Endothelial cell of umbilical vein (primary cell): ENCODE measurements around the gene MOK. TPM values are rescaled to one million over a fixed set of nuclear protein-coding genes. Genes with fewer than 3 reads are reported as not detected.

Experiments
- BruUV-seq: library from RNA; stranded (reverse); fragments of 400-500 nt; replicated peaks from 2 replicates; lab custom pipeline; 2021; lab: Mats Ljungman, UMichigan
- CTCF ChIA-PET: fragments of 300-600, 350-600 bp; sonication (Branson Sonifier 250); formaldehyde crosslinking; loops from one replicate; lab custom pipeline; 2021; ENCODE audit warnings: antibody characterized with exemption, inconsistent platforms; lab: Charles Lee
- POLR2A ChIA-PET: fragments of 300-600, 350-600 bp; sonication (Branson Sonifier 250); formaldehyde crosslinking; loops from one replicate; lab custom pipeline; 2021; ENCODE audit warnings: antibody characterized with exemption, inconsistent platforms; lab: Charles Lee
- DNase-seq: peaks from one replicate; pipeline ENCODE4 v3.0.0-alpha.2; 2011; ENCODE audit warnings: low read depth, low spot score
- FAIRE-seq: peaks from 2 replicates; lab custom pipeline; 2011; peaks lifted over from hg19 to GRCh38; lab: Jason Lieb, UNC
- H2AFZ ChIP-seq: 2 replicates; pipeline ENCODE4 v1.6.0; 2012; ENCODE audit warnings: low read depth, low read length, control low read depth, inconsistent platforms
- H3K27ac ChIP-seq: 2 replicates; pipeline ENCODE4 v1.5.1; 2011; ENCODE audit warnings: low read depth, mild to moderate bottlenecking, control low read depth, low read length, moderate library complexity; ENCODE audit not compliant: insufficient read depth
- H3K27me3 ChIP-seq, 2 experiments: 2 replicates each; pipeline versions ENCODE4 v1.6.0 to v1.6.1; 2011; ENCODE audit warnings: low read length in 2 of 2, mixed read lengths in 1 of 2; ENCODE audit not compliant: control insufficient read depth in 2 of 2, insufficient read depth in 2 of 2
- H3K36me3 ChIP-seq, 2 experiments: 2 replicates in 1 of 2; 3 replicates in 1 of 2; pipeline ENCODE4 v1.5.1; 2011; ENCODE audit warnings: low read length in 2 of 2, mild to moderate bottlenecking in 1 of 2, moderate library complexity in 1 of 2; ENCODE audit not compliant: control insufficient read depth in 2 of 2, insufficient read depth in 2 of 2; ENCODE audit errors: extremely low read depth in 1 of 2
- H3K4me1 ChIP-seq: 3 replicates; pipeline ENCODE4 v1.5.1; 2011; ENCODE audit warnings: mild to moderate bottlenecking, low read length; ENCODE audit not compliant: control insufficient read depth, insufficient read depth; ENCODE audit errors: extremely low read depth
- H3K4me2 ChIP-seq: 2 replicates; pipeline ENCODE4 v1.6.1; 2011; ENCODE audit warnings: low read length, control low read depth, mixed read lengths; ENCODE audit not compliant: insufficient read depth
- H3K4me3 ChIP-seq, 3 experiments: fragments of 200-600 bp in 1 of 3; sonication (generic), shearing (Covaris generic) in 1 of 3; replicated peaks in 1 of 3; 2 replicates each; pipeline ENCODE4 v1.5.1; 2011 to 2016; ENCODE audit warnings: control low read depth in 3 of 3, low read length in 3 of 3, mild to moderate bottlenecking in 2 of 3, inconsistent platforms in 1 of 3, low read depth in 1 of 3, moderate library complexity in 1 of 3; ENCODE audit not compliant: insufficient read depth in 1 of 3
- H3K79me2 ChIP-seq: 2 replicates; pipeline ENCODE4 v1.6.0; 2012; ENCODE audit warnings: low read length, inconsistent platforms; ENCODE audit not compliant: control insufficient read depth, insufficient read depth
- H3K9ac ChIP-seq: replicated peaks from 2 replicates; pipeline ENCODE3; 2011; ENCODE audit warnings: low read length, control low read depth; ENCODE audit not compliant: insufficient read depth; ENCODE audit errors: extremely low read depth
- H3K9me1 ChIP-seq: replicated peaks from 3 replicates; pipeline ENCODE4 v1.6.0; 2011; ENCODE audit warnings: mild to moderate bottlenecking, low read length; ENCODE audit not compliant: control insufficient read depth, insufficient read depth; ENCODE audit errors: extremely low read depth
- H3K9me3 ChIP-seq: replicated peaks from 2 replicates; pipeline ENCODE4 v1.5.1; 2012; ENCODE audit warnings: low read length, inconsistent platforms; ENCODE audit not compliant: control insufficient read depth, insufficient read depth
- H4K20me1 ChIP-seq: replicated peaks from 2 replicates; pipeline ENCODE3; 2011; ENCODE audit warnings: mild to moderate bottlenecking, low read length; ENCODE audit not compliant: control insufficient read depth, insufficient read depth; ENCODE audit errors: extremely low read depth
- EZH2 ChIP-seq: IDR thresholded peaks from 2 replicates; pipeline ENCODE4 v1.6.1; 2012; ENCODE audit warnings: borderline replicate concordance, low read depth, mild to moderate bottlenecking, moderate library complexity, low read length, inconsistent platforms; ENCODE audit not compliant: severe bottlenecking
- FOS ChIP-seq: IDR thresholded peaks from 2 replicates; pipeline ENCODE4 v1.6.1; 2011; ENCODE audit warnings: mild to moderate bottlenecking, low read length, moderate library complexity, borderline replicate concordance; ENCODE audit not compliant: insufficient read depth
- GATA2 ChIP-seq: IDR thresholded peaks from 2 replicates; pipeline ENCODE4 v1.7.0; 2011; ENCODE audit warnings: low read depth, mild to moderate bottlenecking, moderate library complexity, mixed read lengths, low read length; ENCODE audit not compliant: insufficient read length, insufficient read depth
- JUN ChIP-seq: IDR thresholded peaks from 2 replicates; pipeline ENCODE4 v1.6.1; 2011; ENCODE audit warnings: borderline replicate concordance, low read depth; ENCODE audit not compliant: insufficient read length, insufficient read depth
- MYC ChIP-seq: IDR thresholded peaks from one replicate; pipeline ENCODE4 v1.6.1; 2011; ENCODE audit warnings: mild to moderate bottlenecking, low read depth, low read length
- POLR2A ChIP-seq: IDR thresholded peaks from 2 replicates; pipeline ENCODE4 v1.6.1; 2012; ENCODE audit warnings: low read depth, mild to moderate bottlenecking, control low read depth, low read length
- POLR2AphosphoS5 ChIP-seq: IDR thresholded peaks from 2 replicates; pipeline ENCODE4 v1.6.1; 2012; ENCODE audit warnings: low read depth, mild to moderate bottlenecking, control low read depth, low read length, moderate library complexity; ENCODE audit not compliant: insufficient read depth
- dilution Hi-C: fragments of 300-500 bp; cut with MboI; formaldehyde crosslinking; loops from one replicate; pipeline ENCODE4 v1.15.0; 2019; ENCODE audit warnings: low sequenced_read_pairs; ENCODE audit not compliant: extremely low pct_ligation_motif_present
- intact Hi-C: fragments of 100-400 bp; cut with micrococcal nuclease; formaldehyde crosslinking; loops from one replicate; pipeline ENCODE4 v1.10.0; 2022
- polyA plus RNA-seq, 4 experiments: library from polyadenylated mRNA; depleted of rRNA in 3 of 4; stranded (reverse) in 3 of 4; unstranded in 1 of 4; fragments of >200 nt; gene quantifications; 2 replicates each; pipeline versions ENCODE4 v1.2.1 to v1.2.3, GENCODE V29; 2011 to 2012; ENCODE audit warnings: missing spikeins in 1 of 4
- total RNA-seq: library from RNA; stranded (reverse); gene quantifications from 2 replicates; pipeline ENCODE4 v1.2.3, GENCODE V29; 2021
- TF ChIP-seq, protein P1 (sequence below), 2 donors: IDR thresholded peaks; 1 replicate in 1 of 2; 2 replicates in 1 of 2; pipeline ENCODE4 v1.5.1; 2011; ENCODE audit warnings: low read length in 2 of 2, mild to moderate bottlenecking in 2 of 2, moderate library complexity in 2 of 2, control low read depth in 1 of 2, inconsistent platforms in 1 of 2, low read depth in 1 of 2; ENCODE audit not compliant: insufficient read depth in 1 of 2; ENCODE audit errors: extremely low read depth in 1 of 2
- TF ChIP-seq, protein P2 (sequence below): IDR thresholded peaks from 2 replicates; pipeline ENCODE4 v1.6.1; 2011; ENCODE audit not compliant: insufficient read depth, insufficient read length

Gene MOK
- total and polyA plus RNA-seq, 2 donors (not counting 3 experiments of a cell fraction or from before 2014, with no cell fraction given), result 6.1 to 8.6 TPM

DNA sequence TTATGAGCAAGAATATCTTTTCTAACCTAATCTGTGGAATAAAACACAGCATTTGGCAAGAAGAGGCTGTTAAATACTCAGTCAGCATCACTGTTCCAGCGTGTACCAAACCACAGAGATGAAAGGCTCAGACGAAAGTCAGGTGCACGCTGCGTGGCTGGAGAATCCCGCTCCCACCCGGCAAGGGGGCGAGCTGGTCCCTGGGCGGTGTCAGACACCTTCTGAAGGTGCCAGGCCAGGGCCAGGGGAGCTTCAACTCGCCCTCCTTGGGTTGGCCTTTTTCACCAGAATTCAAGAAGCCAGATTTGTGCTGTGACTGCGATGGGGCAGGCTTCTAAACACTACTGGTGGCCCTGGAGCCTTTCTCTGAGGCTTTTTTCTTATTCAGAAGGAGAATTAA, 92.1 kb downstream of the MOK start:
- H3K4me1 ChIP-seq, result no peaks in the 10 kb centered on the region
- dilution Hi-C loops, result no loop called here
- no peaks in the 10 kb centered on the region for H3K79me2 ChIP-seq
- no TSS peak for BruUV-seq
- no peak overlapping the region for H3K9ac ChIP-seq
- TF ChIP-seq FOS, result no peak
- TF ChIP-seq POLR2A, result no peak
- TF ChIP-seq EZH2, result no peak
- TF ChIP-seq, protein P1, sequence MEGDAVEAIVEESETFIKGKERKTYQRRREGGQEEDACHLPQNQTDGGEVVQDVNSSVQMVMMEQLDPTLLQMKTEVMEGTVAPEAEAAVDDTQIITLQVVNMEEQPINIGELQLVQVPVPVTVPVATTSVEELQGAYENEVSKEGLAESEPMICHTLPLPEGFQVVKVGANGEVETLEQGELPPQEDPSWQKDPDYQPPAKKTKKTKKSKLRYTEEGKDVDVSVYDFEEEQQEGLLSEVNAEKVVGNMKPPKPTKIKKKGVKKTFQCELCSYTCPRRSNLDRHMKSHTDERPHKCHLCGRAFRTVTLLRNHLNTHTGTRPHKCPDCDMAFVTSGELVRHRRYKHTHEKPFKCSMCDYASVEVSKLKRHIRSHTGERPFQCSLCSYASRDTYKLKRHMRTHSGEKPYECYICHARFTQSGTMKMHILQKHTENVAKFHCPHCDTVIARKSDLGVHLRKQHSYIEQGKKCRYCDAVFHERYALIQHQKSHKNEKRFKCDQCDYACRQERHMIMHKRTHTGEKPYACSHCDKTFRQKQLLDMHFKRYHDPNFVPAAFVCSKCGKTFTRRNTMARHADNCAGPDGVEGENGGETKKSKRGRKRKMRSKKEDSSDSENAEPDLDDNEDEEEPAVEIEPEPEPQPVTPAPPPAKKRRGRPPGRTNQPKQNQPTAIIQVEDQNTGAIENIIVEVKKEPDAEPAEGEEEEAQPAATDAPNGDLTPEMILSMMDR (IDR thresholded peaks at IDR 0.05; ENCODE audit: extremely low read depth in 1 of 2, insufficient read depth in 1 of 2, low read depth in 1 of 2, low read length in 2 of 2), result no peak
- TF ChIP-seq MYC, result no peak
- TF ChIP-seq POLR2AphosphoS5, result no peak
- TF ChIP-seq GATA2, result no peak
- no peak for TF ChIP-seq JUN
- TF ChIP-seq, protein P2, sequence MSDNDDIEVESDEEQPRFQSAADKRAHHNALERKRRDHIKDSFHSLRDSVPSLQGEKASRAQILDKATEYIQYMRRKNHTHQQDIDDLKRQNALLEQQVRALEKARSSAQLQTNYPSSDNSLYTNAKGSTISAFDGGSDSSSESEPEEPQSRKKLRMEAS, result no peak
- no peak overlapping the region for H2AFZ ChIP-seq
- H3K27ac ChIP-seq, result no peak overlapping the region
- H3K36me3 ChIP-seq, result peaks cover 0 to 7% of the 10 kb centered on the region in 2 experiments
- H3K9me3 ChIP-seq, result no peaks in the 10 kb centered on the region
- FAIRE-seq, result no peak
- H3K27me3 ChIP-seq, result no peaks in the 10 kb centered on the region
- H4K20me1 ChIP-seq, result no peaks in the 10 kb centered on the region
- no peak for DNase-seq
- H3K4me3 ChIP-seq, result no peak overlapping the region
- no peak overlapping the region for H3K4me2 ChIP-seq
- ChIA-PET POLR2A (no interaction called here), CTCF (interaction anchor here (0.9 to 1.3 kb wide), 3 partner anchors 12 to 101 kb away, joined by 3 to 4 read pairs (median 4); no protein-coding TSS in a partner anchor)
- no peaks in the 10 kb centered on the region for H3K9me1 ChIP-seq
- intact Hi-C loops, result no loop called here
